C4-2B (cell line): ENCODE results near the gene CPSF2.
"Not testable (repeated sequence)": the region's sequence is repeated elsewhere in the genome, so short reads cannot be mapped to it uniquely, and the experiment has no call there.

Experiments used
- H3K27ac ChIP-seq: fragments of 450-650 bp; 2 replicates; pipeline ENCODE4 v1.5.1; 2017
- CTCF ChIP-seq: fragments of 450-650 bp; conservative IDR thresholded peaks from 2 replicates; pipeline ENCODE4 v1.5.1; 2017; ENCODE audit warnings: mild to moderate bottlenecking
- ZFX ChIP-seq: fragments of 450-650 bp; IDR thresholded peaks from 2 replicates; pipeline ENCODE4 v1.6.1; 2017

Gene CPSF2

GRCh38 chr14:92153581-92153980, 31.8 kb downstream of the CPSF2 start:
- no peak for TF ChIP-seq ZFX
- H3K27ac ChIP-seq, result no peak overlapping the region

- no peak overlapping the region for H3K27ac ChIP-seq
These were observed 32.6 kb downstream of the CPSF2 start for GRCh38 chr14:92154283-92154942.

GRCh38 chr14:92160619-92161018, 38.9 kb downstream of the CPSF2 start:
- H3K27ac ChIP-seq, result no peak overlapping the region
- TF ChIP-seq CTCF (no peak), ZFX (no peak)

More at GRCh38 chr14:92154283-92154942, 32.6 kb downstream of the CPSF2 start:
- TF ChIP-seq ZFX (no peak), CTCF (no peak)

- TF ChIP-seq ZFX (no peak), CTCF (no peak)
- no peak overlapping the region for H3K27ac ChIP-seq
These were observed 39.8 kb downstream of the CPSF2 start for GRCh38 chr14:92161521-92161920.

GRCh38 chr14:92164958-92165357, 43.2 kb downstream of the CPSF2 start:
- TF ChIP-seq CTCF, result no peak
- TF ChIP-seq ZFX, result no peak
- no peak overlapping the region for H3K27ac ChIP-seq

GRCh38 chr14:92173668-92174067, 51.9 kb downstream of the CPSF2 start:
- no peak overlapping the region for H3K27ac ChIP-seq
- TF ChIP-seq ZFX (no peak), CTCF (no peak)

GRCh38 chr14:92175811-92176210, 54.0 kb downstream of the CPSF2 start:
- H3K27ac ChIP-seq, result no peak overlapping the region
- TF ChIP-seq CTCF (no peak), ZFX (no peak)

GRCh38 chr14:92176476-92176875, 54.7 kb downstream of the CPSF2 start:
- TF ChIP-seq ZFX, result no peak
- TF ChIP-seq CTCF, result no peak
- H3K27ac ChIP-seq, result no peak overlapping the region

GRCh38 chr14:92179178-92179577, 57.4 kb downstream of the CPSF2 start:
- H3K27ac ChIP-seq, result not testable (repeated sequence)
